Neuron (in vitro differentiated cells): ENCODE data around the gene MSRB1.
"Not testable (repeated sequence)": the region's sequence is repeated elsewhere in the genome, so short reads cannot be mapped to it uniquely, and the experiment has no call there.

ENCODE experiments used
- H2AFZ ChIP-seq: one replicate; pipeline ENCODE4 v1.6.1; 2013; ENCODE audit warnings: low read depth, mild to moderate bottlenecking, inconsistent platforms, low read length, moderate library complexity
- H3K27me3 ChIP-seq: one replicate; pipeline ENCODE4 v1.6.1; 2013; ENCODE audit warnings: low read length; ENCODE audit not compliant: insufficient read depth
- H3K36me3 ChIP-seq: one replicate; pipeline ENCODE4 v1.6.1; 2013; ENCODE audit warnings: low read length; ENCODE audit not compliant: insufficient read depth
- H3K4me1 ChIP-seq: one replicate; pipeline ENCODE4 v1.6.1; 2013; ENCODE audit warnings: low read length; ENCODE audit not compliant: insufficient read depth
- H3K4me3 ChIP-seq: 2 replicates; pipeline ENCODE4 v1.5.1; 2013; ENCODE audit warnings: mild to moderate bottlenecking, low read length, moderate library complexity
- H3K9me3 ChIP-seq: one replicate; pipeline ENCODE4 v1.6.1; 2013; ENCODE audit warnings: low read length

MSRB1 gene

DNA sequence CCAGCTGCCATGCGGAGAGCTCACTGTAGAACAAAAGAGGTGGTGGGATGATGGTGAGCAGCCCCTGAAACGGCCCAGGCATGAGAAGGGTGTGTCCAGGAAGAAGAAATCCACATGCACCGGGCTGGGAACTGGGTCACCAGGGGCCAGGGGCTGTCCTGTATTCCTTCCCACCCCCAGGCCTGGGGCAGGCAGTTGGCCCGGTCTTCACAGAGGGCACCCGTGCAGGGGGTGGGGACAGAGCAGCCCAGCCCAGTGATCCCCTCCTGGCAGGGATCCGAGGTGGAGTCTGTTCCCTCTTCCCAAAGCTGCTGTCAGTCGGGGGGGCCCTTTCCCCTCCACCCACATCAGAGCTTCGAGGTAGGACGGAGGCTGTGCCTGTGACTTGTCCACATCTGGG is 34.0 kb downstream of the MSRB1 start:
- Histone ChIP-seq H3K9me3 (no peaks in the 10 kb centered on the region), H2AFZ (no peak overlapping the region), H3K27me3 (peaks cover 65% of the 10 kb centered on the region), H3K4me1 (no peaks in the 10 kb centered on the region), H3K4me3 (no peak overlapping the region), H3K36me3 (no peaks in the 10 kb centered on the region)

DNA sequence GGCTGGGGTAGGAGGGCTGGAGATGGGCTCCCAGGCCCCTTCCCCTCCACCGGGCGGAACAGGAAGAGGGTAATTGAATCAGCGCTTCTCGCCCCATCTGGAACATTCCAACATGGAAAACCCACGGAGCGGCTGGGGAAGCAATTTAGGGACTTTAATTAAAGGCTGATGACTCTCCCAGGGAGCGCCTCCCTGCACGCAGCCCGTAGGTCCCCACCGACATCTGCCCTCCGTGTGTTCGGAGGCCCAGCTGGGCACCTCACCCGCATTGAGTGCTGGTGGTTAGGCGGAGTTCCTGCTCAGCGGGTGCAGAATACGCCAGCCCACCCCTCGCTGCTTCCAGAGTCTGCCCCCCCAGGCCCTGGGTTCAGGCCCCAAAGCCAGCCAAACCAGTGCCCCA is 34.8 kb downstream of the MSRB1 start:
- H3K9me3 ChIP-seq, result no peaks in the 10 kb centered on the region
- H3K27me3 ChIP-seq, result peaks cover 59% of the 10 kb centered on the region
- no peak overlapping the region for H2AFZ ChIP-seq
- no peaks in the 10 kb centered on the region for H3K4me1 ChIP-seq
- H3K4me3 ChIP-seq, result no peak overlapping the region
- H3K36me3 ChIP-seq, result no peaks in the 10 kb centered on the region

DNA sequence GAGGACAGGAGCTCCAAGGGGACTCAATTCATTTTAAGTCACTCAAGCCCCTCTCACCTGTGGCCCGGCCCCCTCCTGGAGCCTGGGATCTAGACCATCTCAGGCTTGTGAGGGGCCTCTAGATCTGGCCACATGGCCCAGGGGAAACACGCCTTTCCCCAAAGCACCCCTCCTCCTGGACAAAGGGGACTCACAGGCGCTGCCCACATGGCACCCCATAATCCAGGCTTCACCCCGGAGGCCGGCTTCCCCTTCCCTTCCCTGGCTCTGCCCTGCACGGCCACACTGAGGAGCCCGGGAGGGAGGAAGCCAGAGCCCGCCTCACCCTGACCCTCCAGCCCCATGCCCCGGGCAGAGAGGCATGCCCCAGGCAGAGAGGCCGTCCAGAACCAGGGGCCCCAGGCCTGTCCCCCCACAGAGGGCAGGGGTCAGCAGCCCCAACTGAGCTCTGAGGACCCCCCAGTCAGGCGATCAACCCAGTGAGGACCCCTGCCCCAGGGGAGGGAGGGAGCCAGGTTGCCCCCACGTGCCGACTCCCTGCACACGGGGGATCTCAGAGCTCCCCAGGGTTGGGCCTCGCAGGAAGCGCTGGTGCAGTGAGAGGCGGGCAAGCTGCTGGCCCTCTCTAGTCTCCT is 35.7 kb downstream of the MSRB1 start:
- no peaks in the 10 kb centered on the region for H3K9me3 ChIP-seq
- H2AFZ ChIP-seq, result no peak overlapping the region
- H3K4me1 ChIP-seq, result no peaks in the 10 kb centered on the region
- H3K27me3 ChIP-seq, result peaks cover 61% of the 10 kb centered on the region
- H3K36me3 ChIP-seq, result no peaks in the 10 kb centered on the region
- H3K4me3 ChIP-seq, result no peak overlapping the region

DNA sequence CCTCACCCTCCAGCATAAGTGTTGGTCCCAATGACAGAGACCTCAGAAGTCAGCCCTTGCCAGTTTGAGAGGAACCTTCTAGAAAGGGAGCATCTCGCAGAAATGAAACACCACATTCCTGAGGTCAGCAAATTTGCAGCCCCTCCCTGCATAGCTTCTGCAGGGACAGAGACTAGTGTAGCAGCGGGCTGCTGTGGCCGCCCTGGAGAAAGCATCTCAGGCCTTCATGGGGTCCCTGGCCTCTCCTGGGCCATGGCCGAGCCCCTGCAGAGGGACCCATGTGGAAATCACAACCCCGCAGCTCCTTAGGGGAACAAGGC is 36.2 kb downstream of the MSRB1 start:
- Histone ChIP-seq H3K4me1 (no peaks in the 10 kb centered on the region), H3K4me3 (no peak overlapping the region), H2AFZ (no peak overlapping the region), H3K9me3 (no peaks in the 10 kb centered on the region), H3K27me3 (peaks cover 59% of the 10 kb centered on the region), H3K36me3 (no peaks in the 10 kb centered on the region)

DNA sequence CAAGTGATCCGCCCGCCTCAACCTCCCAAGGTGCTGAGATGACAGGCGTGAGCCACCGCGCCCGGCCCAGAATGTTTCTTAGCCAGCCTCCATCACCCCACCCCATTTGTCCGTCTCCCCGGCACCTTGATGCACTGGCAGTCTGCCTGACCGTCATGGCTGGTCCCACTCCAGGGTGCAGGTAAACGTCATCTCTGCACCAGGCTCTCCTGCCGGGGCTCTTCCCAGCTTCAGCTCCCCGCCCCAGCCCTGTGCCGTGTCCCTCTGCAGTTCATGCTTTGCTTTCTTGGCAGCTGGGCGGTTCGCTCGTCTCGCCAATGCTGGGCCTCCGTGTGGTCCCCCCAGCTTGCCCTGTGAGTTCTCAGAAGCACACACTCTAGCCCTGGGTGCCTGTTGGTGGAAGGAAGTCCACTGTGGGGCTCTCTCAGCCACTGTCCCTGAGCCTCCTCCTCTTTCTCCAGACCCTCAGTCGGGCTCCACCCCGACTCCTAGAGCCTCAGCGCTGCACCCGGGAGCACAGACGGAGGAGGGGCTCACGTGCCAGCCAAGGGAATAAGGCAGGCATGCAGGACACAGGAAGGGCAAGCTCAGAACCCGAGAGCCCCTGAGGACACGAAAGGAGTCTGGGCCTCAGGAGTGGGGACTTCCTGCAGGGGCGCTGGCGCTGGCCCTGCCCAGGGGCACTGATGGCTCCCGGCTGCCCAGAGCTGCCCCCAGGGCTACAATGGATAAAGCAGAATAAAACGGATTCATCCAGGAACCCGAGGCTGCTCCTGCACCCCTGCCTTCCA is 36.7 kb downstream of the MSRB1 start:
- no peaks in the 10 kb centered on the region for H3K9me3 ChIP-seq
- H2AFZ ChIP-seq, result no peak overlapping the region
- H3K4me1 ChIP-seq, result no peaks in the 10 kb centered on the region
- H3K27me3 ChIP-seq, result peaks cover 59% of the 10 kb centered on the region
- no peak overlapping the region for H3K4me3 ChIP-seq
- no peaks in the 10 kb centered on the region for H3K36me3 ChIP-seq

DNA sequence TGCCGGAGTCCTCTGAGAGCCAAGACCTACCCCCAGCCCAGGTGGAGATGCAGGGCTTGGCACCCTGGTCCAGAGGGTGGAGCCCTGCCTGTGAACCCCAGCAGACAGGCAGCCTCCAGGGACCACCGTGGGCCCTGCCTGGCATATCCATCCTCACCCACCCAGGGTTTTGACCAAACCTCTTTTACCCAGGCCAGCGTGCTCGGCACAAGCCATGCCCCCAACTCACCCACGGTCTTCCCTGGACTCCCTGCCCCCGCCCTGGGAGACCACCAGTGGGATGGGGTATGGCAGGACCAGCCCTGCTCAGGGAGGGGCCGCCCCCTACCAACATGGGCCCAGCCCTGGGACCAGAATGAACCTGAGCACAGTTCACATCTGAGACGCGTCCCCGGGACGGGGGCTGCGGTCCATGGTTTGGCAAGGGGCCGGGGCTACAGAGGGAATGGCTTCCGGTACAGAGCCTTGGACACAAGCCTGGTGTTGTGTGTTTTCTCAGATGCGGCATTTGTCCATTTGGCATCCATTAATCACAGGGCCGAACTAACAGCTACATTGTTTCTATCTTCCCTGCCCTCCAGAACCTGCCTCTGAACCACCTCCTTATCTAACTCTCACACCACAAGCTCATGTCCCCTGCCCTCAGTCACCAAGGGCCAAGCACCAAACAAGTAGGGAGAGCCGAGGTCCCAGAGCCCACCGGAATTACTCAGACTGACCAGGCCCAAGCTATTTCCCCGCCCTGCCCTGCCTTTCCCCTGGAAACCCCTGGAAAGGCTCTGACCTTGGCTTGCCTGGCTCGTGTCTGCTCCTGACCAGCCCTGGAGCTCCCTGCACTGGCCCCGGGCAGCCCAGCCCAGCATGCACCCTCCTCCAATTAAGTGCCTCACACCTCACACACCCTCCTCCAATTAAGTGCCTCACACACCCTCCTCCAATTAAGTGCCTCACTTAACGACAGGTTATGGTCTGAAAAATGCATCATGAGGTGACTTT is 38.9 kb downstream of the MSRB1 start:
- Histone ChIP-seq H3K9me3 (no peaks in the 10 kb centered on the region), H3K4me3 (no peak overlapping the region), H2AFZ (no peak overlapping the region), H3K36me3 (no peaks in the 10 kb centered on the region), H3K4me1 (no peaks in the 10 kb centered on the region), H3K27me3 (peaks cover 51% of the 10 kb centered on the region)

DNA sequence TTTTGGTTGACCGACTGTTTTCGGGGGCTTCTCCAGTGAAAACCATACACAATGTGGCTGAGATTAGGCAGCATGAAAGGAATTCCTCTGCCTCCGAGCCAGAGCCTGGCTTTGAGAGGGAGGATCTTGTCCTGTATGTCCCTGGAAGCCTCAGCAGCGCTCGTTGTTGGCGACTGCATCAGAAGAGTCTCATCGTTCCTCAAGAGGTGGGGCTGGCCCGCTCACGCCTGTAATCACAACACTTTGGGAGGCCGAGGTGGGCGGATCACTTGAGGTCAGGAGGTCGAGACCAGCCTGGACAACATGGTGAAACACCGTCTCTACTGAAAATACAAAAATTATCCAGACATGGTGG is 39.8 kb downstream of the MSRB1 start:
- Histone ChIP-seq H3K36me3 (no peaks in the 10 kb centered on the region), H3K4me3 (no peak overlapping the region), H3K4me1 (no peaks in the 10 kb centered on the region), H3K27me3 (peaks cover 47% of the 10 kb centered on the region), H3K9me3 (no peaks in the 10 kb centered on the region), H2AFZ (no peak overlapping the region)

DNA sequence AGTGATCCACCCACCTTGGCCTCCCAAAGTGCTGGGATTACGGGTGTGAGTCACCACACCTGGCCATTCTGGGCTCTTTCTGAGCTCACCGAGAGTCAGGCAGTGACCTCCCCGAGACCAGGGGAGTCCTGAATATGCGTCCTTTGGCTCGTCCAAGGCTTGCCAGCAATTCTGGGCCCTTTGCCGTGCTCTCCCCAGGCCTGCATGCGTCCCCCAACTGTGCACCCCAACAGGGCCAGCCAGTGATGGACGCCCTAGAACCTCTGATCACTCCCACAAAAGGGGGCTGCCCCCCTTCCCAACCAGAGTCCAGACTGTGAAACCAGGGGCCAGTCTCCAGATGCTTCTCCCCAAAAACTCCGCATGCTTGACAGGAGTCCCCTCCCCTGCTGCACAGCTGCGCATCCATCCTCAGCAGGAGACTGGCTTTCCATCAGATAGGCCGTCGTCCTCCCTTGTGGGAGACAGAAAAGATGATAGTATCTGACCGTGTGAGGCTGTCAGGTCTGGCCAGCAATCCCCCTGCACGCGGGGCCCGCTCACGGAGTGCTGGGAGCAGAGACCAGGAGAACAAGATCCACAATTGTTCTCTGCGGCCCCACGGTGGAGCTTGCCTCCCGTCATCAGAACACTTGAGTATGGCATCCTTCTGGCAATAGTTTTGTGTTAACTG is 40.3 kb downstream of the MSRB1 start:
- H3K27me3 ChIP-seq, result peaks cover 42% of the 10 kb centered on the region
- no peak overlapping the region for H3K4me3 ChIP-seq
- no peaks in the 10 kb centered on the region for H3K36me3 ChIP-seq
- no peak overlapping the region for H2AFZ ChIP-seq
- H3K9me3 ChIP-seq, result no peaks in the 10 kb centered on the region
- no peaks in the 10 kb centered on the region for H3K4me1 ChIP-seq

DNA sequence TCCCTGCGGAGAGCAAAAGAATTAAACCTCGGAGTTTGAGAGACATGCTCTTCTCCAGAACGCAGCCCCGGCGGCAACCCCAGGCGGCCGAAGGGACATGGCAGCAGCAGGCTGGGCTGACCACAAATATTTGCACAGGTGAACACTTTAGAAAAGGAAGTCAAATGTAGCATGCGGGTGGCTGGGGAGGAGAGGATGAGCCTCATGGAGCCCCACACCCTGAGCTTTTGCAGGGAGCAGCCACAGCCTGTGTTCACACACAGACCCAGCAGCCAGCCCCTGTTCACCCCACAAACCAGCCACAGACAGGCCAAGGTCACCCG is 42.6 kb downstream of the MSRB1 start:
- H3K4me3 ChIP-seq, result no peak overlapping the region

DNA sequence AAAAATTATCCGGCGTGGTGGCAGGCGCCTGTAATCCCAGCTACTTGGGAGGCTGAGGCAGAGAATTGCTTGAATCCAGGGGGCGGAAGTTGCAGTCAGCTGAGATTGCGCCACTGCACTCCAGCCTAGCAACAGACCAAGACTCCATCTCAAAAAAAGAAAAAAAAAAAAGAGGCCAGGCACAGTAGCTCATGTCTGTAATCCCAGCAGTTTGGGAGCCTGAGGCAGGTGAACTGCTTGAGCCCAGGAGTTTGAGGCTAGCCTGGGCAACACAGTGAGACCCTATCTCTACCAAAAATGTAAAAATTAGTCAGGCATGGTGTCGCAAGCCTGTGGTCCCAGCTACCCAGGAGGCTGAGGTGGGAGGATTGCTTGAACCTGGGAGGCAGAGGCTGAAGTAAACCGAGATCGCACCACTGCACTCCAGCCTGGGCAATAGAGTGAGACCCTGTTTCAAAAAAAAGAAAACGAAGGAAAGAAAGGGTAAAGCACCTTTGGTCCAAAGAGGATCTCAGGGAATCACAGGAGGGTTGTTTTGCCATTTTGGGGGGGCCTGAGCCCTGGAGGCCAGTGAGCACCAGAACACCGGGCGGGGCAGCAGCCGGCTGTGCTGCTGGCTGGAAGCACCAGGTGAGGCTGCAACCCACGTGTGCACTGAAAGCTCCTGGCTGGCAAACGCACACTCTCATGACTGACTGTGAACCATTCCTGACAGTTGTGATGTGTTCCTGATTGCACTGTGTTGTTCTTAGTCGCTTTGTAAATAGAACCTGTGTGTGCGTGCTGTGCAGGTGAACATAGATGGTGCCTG is 43.2 kb downstream of the MSRB1 start:
- Histone ChIP-seq H3K4me1 (no peaks in the 10 kb centered on the region), H3K4me3 (no peak overlapping the region), H3K9me3 (no peaks in the 10 kb centered on the region), H3K27me3 (peaks cover 39% of the 10 kb centered on the region), H3K36me3 (no peaks in the 10 kb centered on the region), H2AFZ (no peak overlapping the region)

More for the DNA sequence above, 42.6 kb downstream of the MSRB1 start:
- H2AFZ ChIP-seq, result no peak overlapping the region
- no peaks in the 10 kb centered on the region for H3K9me3 ChIP-seq
- no peaks in the 10 kb centered on the region for H3K4me1 ChIP-seq
- no peaks in the 10 kb centered on the region for H3K36me3 ChIP-seq
- H3K27me3 ChIP-seq, result peaks cover 40% of the 10 kb centered on the region

DNA sequence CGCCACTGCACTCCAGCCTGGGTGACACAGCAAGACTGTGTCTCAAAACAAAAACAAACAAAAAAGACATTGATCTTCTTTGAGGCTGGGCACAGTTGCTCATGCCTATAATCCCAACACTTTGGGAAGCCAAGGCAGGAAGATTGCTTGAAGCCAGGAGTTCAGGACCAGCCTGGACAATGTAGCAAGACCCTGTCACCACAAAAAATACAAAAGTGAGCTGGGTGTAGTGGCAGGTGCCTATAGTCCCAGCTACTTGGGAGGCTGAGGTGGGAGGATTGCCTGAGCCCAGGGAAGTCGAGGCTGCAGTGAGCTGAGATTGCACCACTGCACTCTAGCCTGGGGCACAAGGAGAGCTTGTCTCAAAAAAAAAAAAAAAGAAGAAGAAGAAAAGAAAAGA is 45.3 kb downstream of the MSRB1 start:
- H3K27me3 ChIP-seq, result peaks cover 26% of the 10 kb centered on the region
- not testable (repeated sequence) for H3K4me1 ChIP-seq, H2AFZ ChIP-seq, H3K4me3 ChIP-seq, H3K36me3 ChIP-seq, H3K9me3 ChIP-seq

DNA sequence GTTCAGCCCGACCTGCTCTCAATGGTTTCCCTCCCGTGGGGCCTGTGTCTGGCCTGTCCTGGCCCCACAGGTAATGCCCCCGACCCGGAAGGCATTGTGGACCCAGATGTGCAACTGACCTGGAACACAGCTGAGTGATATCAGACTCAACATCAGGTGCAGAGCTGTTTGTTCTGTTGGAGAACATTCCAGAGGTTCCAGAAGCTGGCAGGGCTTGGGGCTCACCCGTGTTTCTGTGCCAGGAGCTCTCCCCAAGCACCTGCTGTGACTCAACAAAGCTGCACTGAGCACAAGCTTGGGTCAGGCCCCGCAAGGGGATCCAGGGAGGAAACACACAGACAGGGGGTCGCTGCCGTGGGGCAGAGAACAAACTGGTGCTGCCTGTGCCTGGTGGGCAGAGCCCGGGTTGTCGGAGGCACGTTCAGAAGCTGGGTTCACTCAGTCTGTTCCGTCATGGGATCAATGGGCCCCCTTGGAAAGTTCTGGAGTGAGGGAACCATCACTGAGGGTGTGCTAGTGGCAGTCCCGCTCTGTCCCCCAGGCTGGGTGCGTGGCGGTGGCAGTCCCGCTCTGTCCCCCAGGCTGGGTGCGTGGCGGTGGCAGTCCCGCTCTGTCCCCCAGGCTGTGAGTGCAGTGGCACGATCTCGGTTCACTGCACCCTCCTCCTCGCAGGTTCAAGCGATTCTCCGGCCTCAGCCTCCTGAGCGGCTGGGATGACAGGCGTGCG is 46.9 kb downstream of the MSRB1 start:
- Histone ChIP-seq H3K36me3 (no peaks in the 10 kb centered on the region), H3K9me3 (no peaks in the 10 kb centered on the region), H3K27me3 (peaks cover 23% of the 10 kb centered on the region), H2AFZ (no peak overlapping the region), H3K4me3 (no peak overlapping the region), H3K4me1 (no peaks in the 10 kb centered on the region)
